Liver (tissue), 9 donors: ENCODE results near the gene SELENOP. TPM values are rescaled to one million over a fixed set of nuclear protein-coding genes. Genes with fewer than 3 reads are reported as not detected.

Experiments used
- DNase-seq: peaks from one replicate; pipeline ENCODE4 v3.0.0-alpha.2; 2017; ENCODE audit warnings: low spot score
- H3K27ac ChIP-seq, 2 donors: one replicate each; pipeline ENCODE4 v1.7.0; 2013; ENCODE audit warnings: inconsistent platforms in 2 of 2, low read length in 2 of 2, control low read depth in 1 of 2, low read depth in 1 of 2, mild to moderate bottlenecking in 1 of 2
- H3K27me3 ChIP-seq, 4 donors: one replicate each; pipeline versions ENCODE4 v1.6.1 to v1.7.0; 2013; ENCODE audit warnings: low read length in 3 of 4, inconsistent platforms in 1 of 4, mild to moderate bottlenecking in 1 of 4, moderate library complexity in 1 of 4; ENCODE audit not compliant: control insufficient read depth in 4 of 4, insufficient read depth in 4 of 4
- H3K36me3 ChIP-seq, 4 donors: one replicate each; pipeline versions ENCODE4 v1.6.1 to v1.7.0; 2013; ENCODE audit warnings: low read length in 3 of 4, mild to moderate bottlenecking in 3 of 4, low read depth in 1 of 4, moderate library complexity in 1 of 4; ENCODE audit not compliant: control insufficient read depth in 4 of 4, insufficient read depth in 3 of 4
- H3K4me1 ChIP-seq, 4 donors: one replicate each; pipeline versions ENCODE4 v1.6.1 to v1.7.0; 2013; ENCODE audit warnings: low read length in 3 of 4, mild to moderate bottlenecking in 3 of 4, moderate library complexity in 1 of 4; ENCODE audit not compliant: control insufficient read depth in 4 of 4, insufficient read depth in 4 of 4
- H3K4me3 ChIP-seq, 3 donors: one replicate each; pipeline versions ENCODE4 v1.6.1 to v1.7.0; 2013; ENCODE audit warnings: low read length in 3 of 3, control low read depth in 1 of 3, low read depth in 1 of 3, mild to moderate bottlenecking in 1 of 3
- H3K9ac ChIP-seq, 2 donors: one replicate each; pipeline ENCODE4 v1.7.0; 2013; ENCODE audit warnings: low read length in 2 of 2, mild to moderate bottlenecking in 2 of 2, moderate library complexity in 2 of 2, control low read depth in 1 of 2, low read depth in 1 of 2
- H3K9me3 ChIP-seq, 4 donors: one replicate each; pipeline versions ENCODE4 v1.6.1 to v1.7.0; 2013; ENCODE audit warnings: low read length in 3 of 4; ENCODE audit not compliant: control insufficient read depth in 4 of 4
- ATF3 ChIP-seq: IDR thresholded peaks from 2 replicates; pipeline ENCODE4 v1.6.1; 2016; ENCODE audit warnings: antibody characterized with exemption
- CTCF ChIP-seq: fragments of 150-350 bp; IDR thresholded peaks from 2 replicates; pipeline ENCODE4 v1.5.1; 2017; ENCODE audit warnings: improper control_type of control experiment, low read depth, low read length; ENCODE audit not compliant: missing input control
- EGR1 ChIP-seq, 2 donors: IDR thresholded peaks; 2 replicates each; pipeline ENCODE4 v1.6.1; 2016 to 2018; ENCODE audit warnings: antibody characterized with exemption in 2 of 2, low read depth in 2 of 2
- FOXA1 ChIP-seq: IDR thresholded peaks from 2 replicates; pipeline ENCODE4 v1.6.1; 2016; ENCODE audit warnings: antibody characterized with exemption
- FOXA2 ChIP-seq: IDR thresholded peaks from 2 replicates; pipeline ENCODE4 v1.6.1; 2016; ENCODE audit warnings: antibody characterized with exemption
- GABPA ChIP-seq, 2 donors: IDR thresholded peaks in 1 of 2; conservative IDR thresholded peaks in 1 of 2; 2 replicates each; pipeline ENCODE4 v1.6.1; 2016; ENCODE audit warnings: antibody characterized with exemption in 2 of 2, mild to moderate bottlenecking in 1 of 2, moderate library complexity in 1 of 2
- HNF4A ChIP-seq, 2 donors: conservative IDR thresholded peaks; 2 replicates each; pipeline ENCODE4 v1.6.1; 2016; ENCODE audit warnings: antibody characterized with exemption in 2 of 2, mild to moderate bottlenecking in 2 of 2
- HNF4G ChIP-seq: IDR thresholded peaks from 2 replicates; pipeline ENCODE4 v1.6.1; 2016; ENCODE audit warnings: antibody characterized with exemption
- JUND ChIP-seq, 2 donors: IDR thresholded peaks; 2 replicates each; pipeline ENCODE4 v1.6.1; 2016; ENCODE audit warnings: antibody characterized with exemption in 2 of 2
- MAX ChIP-seq: IDR thresholded peaks from 2 replicates; pipeline ENCODE4 v1.6.1; 2016; ENCODE audit warnings: antibody characterized with exemption
- NR2F2 ChIP-seq: IDR thresholded peaks from 2 replicates; pipeline ENCODE4 v1.6.1; 2016; ENCODE audit warnings: antibody characterized with exemption
- RAD21 ChIP-seq, 2 donors: IDR thresholded peaks; 2 replicates each; pipeline ENCODE4 v1.6.1; 2016; ENCODE audit warnings: antibody characterized with exemption in 2 of 2, mild to moderate bottlenecking in 2 of 2
- REST ChIP-seq: IDR thresholded peaks from 2 replicates; pipeline ENCODE4 v1.6.1; 2016; ENCODE audit warnings: antibody characterized with exemption, mild to moderate bottlenecking
- RXRA ChIP-seq, 2 donors: IDR thresholded peaks; 2 replicates each; pipeline ENCODE4 v1.6.1; 2017 to 2018; ENCODE audit warnings: antibody characterized with exemption in 2 of 2, mild to moderate bottlenecking in 1 of 2
- SP1 ChIP-seq: IDR thresholded peaks from 2 replicates; pipeline ENCODE4 v1.6.1; 2018; ENCODE audit warnings: antibody characterized with exemption, mild to moderate bottlenecking
- TAF1 ChIP-seq: conservative IDR thresholded peaks from 2 replicates; pipeline ENCODE4 v1.6.1; 2016; ENCODE audit warnings: antibody characterized with exemption, mild to moderate bottlenecking
- YY1 ChIP-seq: IDR thresholded peaks from 2 replicates; pipeline ENCODE4 v1.6.1; 2016; ENCODE audit warnings: antibody characterized with exemption, mild to moderate bottlenecking
- ZBTB33 ChIP-seq: IDR thresholded peaks from 2 replicates; pipeline ENCODE4 v1.6.1; 2016; ENCODE audit warnings: antibody characterized with exemption
- WGBS: extraction: QIAGEN DNeasy Blood & Tissue Kit; methylation state at CpG from one replicate; pipeline ENCODE4 v1.1.7; 2013; 5-methylcytosine and 5-hydroxymethylcytosine counted together
- polyA plus RNA-seq, 2 donors: library from polyadenylated mRNA; stranded (reverse) in 1 of 2; unstranded in 1 of 2; fragments of 200-250 nt in 1 of 2; fragments of >200 nt in 1 of 2; fragmentation: Nextera tagmentation in 1 of 2; extraction: Ambion mirVana in 1 of 2; gene quantifications; one replicate each; pipeline versions ENCODE4 v1.2.1 to v1.2.3, GENCODE V29; 2013 to 2015
- total RNA-seq, 2 donors: library from RNA; depleted of rRNA; stranded (reverse); fragments of >200 nt; gene quantifications; one replicate each; pipeline ENCODE4 v1.2.3, GENCODE V29; 2014
- donor health status: healthy.
- donor health status: healthy.
- donor health status: healthy.
- donor health status: healthy.
- donor health status: healthy.

The SELENOP gene
- total and polyA plus RNA-seq, 4 donors: 880 to 1,788 (median 1,360) TPM

- TF ChIP-seq ZBTB33: no peak
These were observed 10.1 kb downstream of the SELENOP start (continued) for GRCh38 chr5:42801516-42802166.

GRCh38 chr5:42800748-42801330 is 10.9 kb downstream of the SELENOP start:
- H3K27ac ChIP-seq: no peak overlapping the region
- H3K27me3 ChIP-seq: no peaks in the 10 kb centered on the region
- 60% methylated on average over 8 of the region's 8 CpGs for WGBS
- peaks cover 0 to 5% (median under 1%) of the 10 kb centered on the region in 4 donors for H3K4me1 ChIP-seq
- H3K9me3 ChIP-seq: no peaks in the 10 kb centered on the region
- no peak for TF ChIP-seq TAF1
- no peak for TF ChIP-seq REST
- no peak for TF ChIP-seq YY1
- TF ChIP-seq HNF4A (conservative IDR thresholded peaks at IDR 0.05): no peak
- no peak for TF ChIP-seq CTCF
- no peak for TF ChIP-seq NR2F2
- TF ChIP-seq FOXA2: no peak
- no peak for TF ChIP-seq MAX
- TF ChIP-seq ZBTB33: no peak
- TF ChIP-seq RAD21 (IDR thresholded peaks at IDR 0.05): no peak
- TF ChIP-seq FOXA1: no peak
- no peak for TF ChIP-seq SP1
- TF ChIP-seq GABPA (IDR thresholded peaks at IDR 0.05 in 1 of 2, conservative IDR thresholded peaks at IDR 0.05 in 1 of 2): no peak
- TF ChIP-seq JUND (IDR thresholded peaks at IDR 0.05): no peak
- TF ChIP-seq RXRA (IDR thresholded peaks at IDR 0.05): no peak
- TF ChIP-seq ATF3: no peak
- TF ChIP-seq EGR1 (IDR thresholded peaks at IDR 0.05; ENCODE audit: low read depth in 2 of 2): no peak
- no peak for TF ChIP-seq HNF4G
- peaks cover 9 to 46% (median 39%) of the 10 kb centered on the region in 4 donors for H3K36me3 ChIP-seq
- no peak overlapping the region for H3K4me3 ChIP-seq
- no peak for DNase-seq
- no peak overlapping the region for H3K9ac ChIP-seq
